ENCODE data around the gene CTU2. TPM values are rescaled to one million over a fixed set of nuclear protein-coding genes. Genes with fewer than 3 reads are reported as not detected.

Gene CTU2
- total RNA-seq, 2 experiments from 2014 or later = 66.6 to 66.8 TPM

- POLR2A ChIA-PET = interaction anchor here (1.0 kb wide), 1 partner anchor 29 kb away, joined by 3 read pairs; no protein-coding TSS in a partner anchor
- CTCF ChIA-PET = interaction anchor here (0.8 to 1.2 kb wide), 2 partner anchors 8 to 45 kb away, joined by 3 to 4 read pairs; no protein-coding TSS in a partner anchor
Observed at GRCh38 chr16:88692861-88693260, 13.4 kb upstream of the CTU2 start.

GRCh38 chr16:88693420-88694177 lies 12.7 kb upstream of the CTU2 start:
- POLR2A ChIA-PET = no interaction called here
- CTCF ChIA-PET = interaction anchor here (1.2 kb wide), 1 partner anchor 11 kb away, joined by 3 read pairs; no protein-coding TSS in a partner anchor

GRCh38 chr16:88694221-88695087 lies 11.8 kb upstream of the CTU2 start:
- CTCF ChIA-PET = interaction anchor here (1.2 kb wide), 1 partner anchor 11 kb away, joined by 3 read pairs; no protein-coding TSS in a partner anchor

GRCh38 chr16:88695218-88695617 lies 11.1 kb upstream of the CTU2 start:
- ChIA-PET POLR2A (no interaction called here), CTCF (no interaction called here)

More at GRCh38 chr16:88694221-88695087, 11.8 kb upstream of the CTU2 start:
- POLR2A ChIA-PET = no interaction called here

GRCh38 chr16:88695753-88696152 lies 10.6 kb upstream of the CTU2 start:
- ChIA-PET CTCF (interaction anchor here (1.0 kb wide), 1 partner anchor 42 kb away, joined by 3 read pairs; no protein-coding TSS in a partner anchor), POLR2A (interaction anchor here (0.6 kb wide), 1 partner anchor 10 kb away, joined by 4 read pairs; no protein-coding TSS in a partner anchor)

- ChIA-PET CTCF (interaction anchor here (1.0 kb wide), 1 partner anchor 41 kb away, joined by 3 read pairs; no protein-coding TSS in a partner anchor), POLR2A (interaction anchor here (0.6 kb wide), 1 partner anchor 11 kb away, joined by 4 read pairs; no protein-coding TSS in a partner anchor)
Observed at GRCh38 chr16:88696441-88696840, 9.9 kb upstream of the CTU2 start.

- ChIA-PET CTCF (no interaction called here), POLR2A (no interaction called here)
Observed at GRCh38 chr16:88697116-88697830, 9.0 kb upstream of the CTU2 start.

- CTCF ChIA-PET = interaction anchor here (0.8 kb wide), 1 partner anchor 10 kb away, joined by 4 read pairs; no protein-coding TSS in a partner anchor
- POLR2A ChIA-PET = no interaction called here
Observed at GRCh38 chr16:88697831-88698615, 8.3 kb upstream of the CTU2 start.

GRCh38 chr16:88698646-88699045 lies 7.7 kb upstream of the CTU2 start:
- CTCF ChIA-PET = interaction anchor here (0.8 kb wide), 1 partner anchor 11 kb away, joined by 4 read pairs; no protein-coding TSS in a partner anchor
- POLR2A ChIA-PET = no interaction called here

GRCh38 chr16:88699180-88699579 lies 7.1 kb upstream of the CTU2 start:
- CTCF ChIA-PET = no interaction called here
- POLR2A ChIA-PET = no interaction called here

GRCh38 chr16:88700322-88700635 lies 6.0 kb upstream of the CTU2 start:
- ChIA-PET POLR2A (interaction anchor here (0.8 to 1.3 kb wide), 4 partner anchors 13 to 248 kb away, joined by 3 to 5 read pairs (median 4); no protein-coding TSS in a partner anchor), CTCF (interaction anchor here (0.7 to 3.0 kb wide), 7 partner anchors 8 to 134 kb away, joined by 3 to 15 read pairs (median 5); partner anchors contain the start of gene MVD)

GRCh38 chr16:88700636-88701482 lies 5.4 kb upstream of the CTU2 start:
- ChIA-PET CTCF (interaction anchor here (0.7 to 3.0 kb wide), 9 partner anchors 9 to 135 kb away, joined by 3 to 15 read pairs (median 5); partner anchors contain the start of gene MVD), POLR2A (interaction anchor here (0.8 to 1.3 kb wide), 7 partner anchors 13 to 248 kb away, joined by 3 to 5 read pairs (median 4); no protein-coding TSS in a partner anchor)

- ChIA-PET CTCF (interaction anchor here (0.6 to 3.0 kb wide), 6 partner anchors 15 to 157 kb away, joined by 3 to 15 read pairs (median 8); partner anchors contain the start of gene MVD), POLR2A (interaction anchor here (1.1 to 1.8 kb wide), 5 partner anchors 16 to 80 kb away, joined by 4 to 8 read pairs (median 4); no protein-coding TSS in a partner anchor)
Observed at GRCh38 chr16:88701581-88702370, 4.5 kb upstream of the CTU2 start.

- ChIA-PET CTCF (interaction anchor here (1.1 to 3.1 kb wide), 4 partner anchors 15 to 35 kb away, joined by 4 to 17 read pairs (median 12); no protein-coding TSS in a partner anchor), POLR2A (interaction anchor here (1.0 to 2.6 kb wide), 6 partner anchors 21 to 79 kb away, joined by 3 to 12 read pairs (median 4); partner anchors contain the start of gene MVD)
Observed at GRCh38 chr16:88702371-88703210, 3.7 kb upstream of the CTU2 start.
